Measurements from ENCODE around the gene SFXN1.

Gene SFXN1

GRCh38 chr5:175465282-175465681 is 13.1 kb upstream of the SFXN1 start:
- DNase-seq (ENCODE audit: low read depth in 2 of 2), result no peak

- DNase-seq (ENCODE audit: low read depth in 2 of 2), result no peak
Observed at GRCh38 chr5:175466700-175467318, 11.6 kb upstream of the SFXN1 start.

- no peak for DNase-seq (ENCODE audit: low read depth in 2 of 2)
Observed at GRCh38 chr5:175467983-175468690, 10.2 kb upstream of the SFXN1 start.

GRCh38 chr5:175468892-175469291 is 9.5 kb upstream of the SFXN1 start:
- DNase-seq (ENCODE audit: low read depth in 2 of 2), result no peak

DNA sequence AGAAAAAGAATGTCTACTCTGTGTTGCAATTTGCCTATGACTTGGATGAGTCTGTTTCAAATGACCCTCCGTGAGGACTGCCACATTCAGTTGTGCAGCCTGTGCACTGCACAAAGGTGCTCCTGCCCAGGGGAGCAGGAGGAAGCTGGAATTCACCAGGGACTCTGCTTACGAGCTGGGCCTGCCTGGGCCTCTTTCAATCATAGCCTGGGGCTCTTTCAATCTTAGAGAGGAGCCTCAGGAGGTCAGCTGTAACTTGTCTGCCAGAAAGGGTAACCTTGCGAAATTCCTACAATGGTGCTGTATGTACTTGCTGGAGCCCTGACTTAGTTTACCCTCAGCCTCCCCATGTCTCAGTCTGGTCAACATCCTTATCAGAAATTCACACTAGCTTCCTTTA is 8.4 kb upstream of the SFXN1 start:
- no peak for DNase-seq (ENCODE audit: low read depth in 2 of 2)

- no peak for DNase-seq (ENCODE audit: low read depth in 2 of 2)
Observed at GRCh38 chr5:175470781-175471180, 7.6 kb upstream of the SFXN1 start.

DNA sequence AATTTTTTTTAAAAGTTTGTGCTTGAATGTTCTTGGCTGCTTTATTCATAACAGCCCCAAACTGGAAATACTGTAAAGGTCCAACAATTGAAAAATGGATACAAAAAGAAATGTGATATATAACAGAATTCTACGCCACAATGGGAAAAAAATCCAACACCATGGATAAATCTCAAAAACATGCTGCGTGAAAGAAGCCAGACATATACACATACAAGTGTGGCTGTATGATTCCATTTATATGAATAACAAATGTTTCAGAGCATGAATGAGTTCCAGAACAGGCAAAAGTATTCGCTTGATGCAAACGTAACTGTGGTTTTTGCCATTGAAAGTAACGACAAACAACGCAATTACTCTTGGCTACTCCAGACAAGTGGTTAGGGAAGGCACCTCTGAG is 7.2 kb upstream of the SFXN1 start:
- no peak for DNase-seq (ENCODE audit: low read depth in 2 of 2)

- peak; percentile 32 to 58 for DNase-seq (ENCODE audit: low read depth in 2 of 2)
Observed at GRCh38 chr5:175471628-175472027, 6.7 kb upstream of the SFXN1 start.

DNA sequence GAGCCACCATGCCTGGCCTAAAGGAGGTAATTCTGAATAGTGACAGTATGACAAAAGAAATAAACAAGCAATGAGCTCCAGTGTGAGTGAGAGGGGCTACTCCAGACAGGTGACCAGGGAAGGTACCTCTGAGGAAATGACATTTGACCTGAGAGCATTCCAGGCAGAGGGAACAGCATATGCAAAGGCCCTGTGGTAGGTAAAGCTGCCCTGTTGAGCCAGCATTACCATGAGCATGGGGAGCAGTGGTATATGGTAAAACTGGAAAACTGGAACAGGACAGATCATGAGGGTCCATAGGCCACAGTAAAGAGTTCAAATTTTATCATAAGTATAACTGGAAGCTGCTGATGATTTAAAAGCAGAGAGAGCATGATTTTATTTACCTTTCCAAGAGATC is 6.0 kb upstream of the SFXN1 start:
- DNase-seq (ENCODE audit: low read depth in 2 of 2), result no peak

GRCh38 chr5:175475248-175475647 is 3.1 kb upstream of the SFXN1 start:
- no peak for DNase-seq (ENCODE audit: low read depth in 2 of 2)

GRCh38 chr5:175477440-175477839 is 920 bp upstream of the SFXN1 start:
- no peak for DNase-seq (ENCODE audit: low read depth in 2 of 2)

DNA sequence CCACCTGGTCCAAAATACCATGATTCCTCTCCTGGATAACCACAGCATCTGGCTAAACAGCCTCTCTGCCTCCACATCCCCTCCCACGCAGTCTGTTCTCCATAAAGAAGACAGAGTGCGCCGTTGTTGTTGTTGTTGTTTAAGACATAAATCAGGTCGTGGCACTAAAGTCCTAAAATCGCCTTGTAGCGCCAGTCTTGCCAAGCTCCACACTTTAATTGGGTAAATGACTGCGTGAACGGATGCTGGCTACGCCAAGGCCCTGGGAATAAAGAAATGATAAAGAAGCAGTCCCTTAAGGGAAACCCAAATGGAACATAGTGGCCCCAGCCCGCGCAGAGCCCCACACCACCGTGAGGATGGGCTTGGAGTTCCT is 364 bp upstream of the SFXN1 start:
- no peak for DNase-seq (ENCODE audit: low read depth in 2 of 2)

- DNase-seq (ENCODE audit: low read depth in 2 of 2), result no peak
Observed at GRCh38 chr5:175479125-175479881, 943 bp downstream of the SFXN1 start.

- no peak for DNase-seq (ENCODE audit: low read depth in 2 of 2)
Observed at GRCh38 chr5:175483337-175483736, 5.0 kb downstream of the SFXN1 start.

DNA sequence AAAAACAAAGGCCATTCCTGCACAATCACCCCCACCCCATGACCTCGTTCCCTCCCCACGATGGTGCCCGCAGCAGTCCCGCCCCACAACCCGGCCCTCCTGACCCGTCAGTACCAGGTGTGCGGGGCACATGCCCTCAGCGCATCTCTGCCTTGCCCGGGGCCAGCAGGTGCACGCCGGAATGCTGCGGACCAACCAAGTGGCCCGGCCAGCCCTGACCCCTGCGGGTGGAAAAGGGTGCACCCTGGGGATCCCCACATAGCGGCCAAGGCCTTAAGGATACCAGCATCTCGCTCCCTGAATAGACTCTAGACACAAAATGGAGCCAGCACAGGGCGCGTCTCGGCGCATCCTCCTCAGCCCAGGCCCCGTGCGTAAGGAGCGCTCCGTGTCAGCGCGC is 6.0 kb downstream of the SFXN1 start:
- no peak for DNase-seq (ENCODE audit: low read depth in 2 of 2)

DNA sequence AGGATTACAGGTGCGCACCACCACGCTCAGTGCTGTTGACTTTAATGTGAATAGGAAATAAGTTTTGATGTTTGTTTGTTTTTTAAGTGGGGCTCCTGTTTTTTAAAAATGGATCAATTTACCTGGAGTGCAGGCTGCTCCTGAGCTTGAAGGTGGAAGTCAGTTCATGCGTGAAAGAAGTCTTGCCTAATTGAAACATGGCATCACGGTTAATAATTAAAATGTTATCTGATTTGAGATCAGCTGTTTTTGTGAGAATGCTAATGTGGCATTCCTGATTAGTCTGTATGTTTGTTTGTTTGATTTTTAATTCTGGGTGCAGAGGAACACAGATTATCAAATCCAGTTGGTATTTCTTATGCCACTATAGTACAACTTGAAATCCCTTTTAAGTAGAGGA is 6.5 kb downstream of the SFXN1 start:
- DNase-seq (ENCODE audit: low read depth in 2 of 2), result no peak

DNA sequence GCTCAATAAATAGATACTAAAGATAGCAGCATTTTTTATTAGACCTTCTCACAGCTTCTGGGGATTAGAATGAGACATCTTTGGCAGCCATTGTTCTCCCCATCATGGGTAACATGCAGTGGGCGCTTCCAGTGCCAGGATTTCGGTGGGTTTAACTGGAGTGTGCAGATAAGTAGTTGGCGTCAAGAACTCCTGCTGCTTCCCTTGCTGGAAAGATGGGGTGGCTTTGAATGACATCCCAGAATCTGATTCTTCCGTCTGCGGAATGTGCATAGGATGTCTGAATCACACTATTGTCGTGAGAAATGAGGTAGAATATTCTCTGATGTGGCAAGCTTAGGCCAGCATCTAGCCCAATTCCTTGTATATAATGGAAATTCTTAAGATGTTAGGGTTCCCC is 7.3 kb downstream of the SFXN1 start:
- DNase-seq (ENCODE audit: low read depth in 2 of 2), result no peak

- no peak for DNase-seq (ENCODE audit: low read depth in 2 of 2)
Observed at GRCh38 chr5:175487514-175488222, 9.3 kb downstream of the SFXN1 start.

GRCh38 chr5:175489693-175490443 is 11.5 kb downstream of the SFXN1 start:
- DNase-seq (ENCODE audit: low read depth in 2 of 2), result no peak

GRCh38 chr5:175491223-175491622 is 12.9 kb downstream of the SFXN1 start:
- no peak for DNase-seq (ENCODE audit: low read depth in 2 of 2)

- DNase-seq (ENCODE audit: low read depth in 2 of 2), result no peak
Observed at GRCh38 chr5:175493260-175493659, 14.9 kb downstream of the SFXN1 start.

GRCh38 chr5:175493726-175494125 is 15.4 kb downstream of the SFXN1 start:
- no peak for DNase-seq (ENCODE audit: low read depth in 2 of 2)
